IMR-90 (cell line): Measurements from ENCODE around the gene ATRN. TPM values are rescaled to one million over a fixed set of nuclear protein-coding genes. Genes with fewer than 3 reads are reported as not detected.

Experiments used
- ATAC-seq: fragments of 200-7000 bp; cut with Tn5 transposase; 2 replicates; pipeline ENCODE4 v1.9.1; 2020; ENCODE audit warnings: low read depth, mild to moderate bottlenecking, moderate library complexity
- BruUV-seq: library from RNA; stranded (reverse); fragments of 400-500 nt; replicated peaks from 2 replicates; lab custom pipeline; 2021; lab: Mats Ljungman, UMichigan
- CTCF ChIA-PET: fragments of 300-600 bp; formaldehyde crosslinking; extraction: SDS; loops from one replicate; lab custom pipeline; 2021; ENCODE audit warnings: antibody characterized with exemption; lab: Yijun Ruan, JAX
- POLR2A ChIA-PET: fragments of 300-600 bp; sonication (Branson Sonifier 250); formaldehyde crosslinking; loops from one replicate; lab custom pipeline; 2022; ENCODE audit warnings: antibody characterized with exemption; ENCODE audit not compliant: unreplicated experiment; lab: Charles Lee
- DNase-seq: peaks from one replicate; pipeline ENCODE4 v3.0.0; 2013
- H2AFZ ChIP-seq: replicated peaks from 2 replicates; pipeline ENCODE3; 2013; ENCODE audit warnings: low read length, mild to moderate bottlenecking; ENCODE audit not compliant: poor library complexity
- H2AK5ac ChIP-seq: 2 replicates; pipeline ENCODE4 v1.6.1; 2013; ENCODE audit warnings: low read depth, low read length, inconsistent platforms
- H2AK9ac ChIP-seq: replicated peaks from 2 replicates; pipeline ENCODE3; 2013; ENCODE audit warnings: mild to moderate bottlenecking, low read depth, low read length, moderate library complexity; ENCODE audit not compliant: poor library complexity
- H2BK120ac ChIP-seq: 2 replicates; pipeline ENCODE4 v1.6.1; 2013; ENCODE audit warnings: low read depth, low read length, inconsistent platforms
- H2BK15ac ChIP-seq: 3 replicates; pipeline ENCODE4 v1.6.1; 2013; ENCODE audit warnings: low read depth, low read length, inconsistent platforms
- H2BK20ac ChIP-seq: 2 replicates; pipeline ENCODE4 v1.6.1; 2013; ENCODE audit warnings: low read depth, mild to moderate bottlenecking, inconsistent platforms, low read length, moderate library complexity
- H2BK5ac ChIP-seq: 2 replicates; pipeline ENCODE4 v1.6.1; 2013; ENCODE audit warnings: mild to moderate bottlenecking, low read depth, low read length, inconsistent platforms; ENCODE audit not compliant: poor library complexity, severe bottlenecking
- H3K14ac ChIP-seq: replicated peaks from 2 replicates; pipeline ENCODE4 v1.6.1; 2013; ENCODE audit warnings: low read depth, low read length, inconsistent platforms
- H3K18ac ChIP-seq: 2 replicates; pipeline ENCODE4 v1.6.1; 2013; ENCODE audit warnings: low read depth, low read length, control low read depth
- H3K23ac ChIP-seq: 2 replicates; pipeline ENCODE4 v1.6.1; 2013; ENCODE audit warnings: low read depth, low read length, inconsistent platforms
- H3K27ac ChIP-seq: 2 replicates; pipeline ENCODE4 v1.5.1; 2013; ENCODE audit warnings: mild to moderate bottlenecking, control low read depth, low read length; ENCODE audit not compliant: insufficient read depth
- H3K27me3 ChIP-seq: 2 replicates; pipeline ENCODE4 v1.6.1; 2013; ENCODE audit warnings: low read length; ENCODE audit not compliant: control insufficient read depth, insufficient read depth
- H3K36me3 ChIP-seq: 2 replicates; pipeline ENCODE4 v1.6.1; 2013; ENCODE audit warnings: low read length, mixed read lengths; ENCODE audit not compliant: control insufficient read depth, insufficient read depth
- H3K4ac ChIP-seq: 2 replicates; pipeline ENCODE4 v1.6.1; 2013; ENCODE audit warnings: low read depth, low read length, inconsistent platforms
- H3K4me1 ChIP-seq: 2 replicates; pipeline ENCODE4 v1.6.1; 2013; ENCODE audit warnings: low read length, mixed read lengths; ENCODE audit not compliant: control insufficient read depth, insufficient read depth
- H3K4me2 ChIP-seq: 2 replicates; pipeline ENCODE4 v1.6.1; 2013; ENCODE audit warnings: low read depth, mild to moderate bottlenecking, control low read depth, low read length, moderate library complexity
- H3K4me3 ChIP-seq: 2 replicates; pipeline ENCODE4 v1.5.1; 2013; ENCODE audit warnings: low read depth, mild to moderate bottlenecking, control low read depth, low read length, moderate library complexity; ENCODE audit not compliant: insufficient read depth
- H3K56ac ChIP-seq: 2 replicates; pipeline ENCODE4 v1.6.1; 2013; ENCODE audit warnings: low read length, inconsistent platforms; ENCODE audit not compliant: insufficient read depth; ENCODE audit errors: extremely low read depth
- H3K79me1 ChIP-seq, 2 experiments: 2 replicates each; pipeline ENCODE4 v1.6.1; 2013; ENCODE audit warnings: low read length in 2 of 2, inconsistent platforms in 1 of 2, low read depth in 1 of 2
- H3K9ac ChIP-seq: 2 replicates; pipeline ENCODE4 v1.6.1; 2013; ENCODE audit warnings: low read depth, low read length, control low read depth
- H3K9me1 ChIP-seq: 2 replicates; pipeline ENCODE4 v1.6.1; 2013; ENCODE audit warnings: low read length, inconsistent platforms; ENCODE audit not compliant: insufficient read depth
- H3K9me3 ChIP-seq: 2 replicates; pipeline ENCODE4 v1.6.1; 2013; ENCODE audit warnings: low read length; ENCODE audit not compliant: control insufficient read depth, insufficient read depth
- H4K20me1 ChIP-seq: 2 replicates; pipeline ENCODE4 v1.6.1; 2013; ENCODE audit warnings: low read length, inconsistent platforms; ENCODE audit not compliant: insufficient read depth
- H4K5ac ChIP-seq: 2 replicates; pipeline ENCODE4 v1.6.1; 2013; ENCODE audit warnings: mild to moderate bottlenecking, low read depth, low read length, control low read depth
- H4K8ac ChIP-seq, 2 experiments: 2 replicates each; pipeline ENCODE4 v1.6.1; 2013; ENCODE audit warnings: low read depth in 2 of 2, low read length in 2 of 2, control low read depth in 1 of 2, inconsistent platforms in 1 of 2
- H4K91ac ChIP-seq: 2 replicates; pipeline ENCODE4 v1.6.1; 2013; ENCODE audit warnings: low read depth, low read length, inconsistent platforms; ENCODE audit not compliant: insufficient read depth
- BHLHE40 ChIP-seq: fragments of 150-350 bp; IDR thresholded peaks from 2 replicates; pipeline ENCODE4 v1.6.1; 2016; ENCODE audit warnings: mild to moderate bottlenecking, low read depth, low read length
- CHD1 ChIP-seq: IDR thresholded peaks from 2 replicates; pipeline ENCODE4 v1.6.1; 2012; ENCODE audit warnings: low read depth, low read length, improper control_type of control experiment
- MAFK ChIP-seq: IDR thresholded peaks from 2 replicates; pipeline ENCODE4 v1.6.1; 2012; ENCODE audit warnings: low read depth, low read length, improper control_type of control experiment
- MAZ ChIP-seq: IDR thresholded peaks from 2 replicates; pipeline ENCODE4 v1.6.1; 2012; ENCODE audit warnings: low read depth, mild to moderate bottlenecking, low read length, improper control_type of control experiment, moderate library complexity, borderline replicate concordance
- RAD21 ChIP-seq: IDR thresholded peaks from 2 replicates; pipeline ENCODE4 v1.6.1; 2012; ENCODE audit warnings: low read length, improper control_type of control experiment
- SMC3 ChIP-seq: fragments of 150-350 bp; IDR thresholded peaks from 2 replicates; pipeline ENCODE4 v1.6.1; 2016; ENCODE audit warnings: low read depth, mild to moderate bottlenecking, antibody characterized with exemption, low read length, moderate library complexity
- WGBS, 2 experiments: methylation state at CpG; one replicate each; pipeline versions ENCODE4 v1.1.5 to v1.1.7; 2013; ENCODE audit warnings: missing lambda C conversion rate in 2 of 2; ENCODE audit not compliant: insufficient read length in 1 of 2; ENCODE audit errors: extremely low coverage in 2 of 2; 5-methylcytosine and 5-hydroxymethylcytosine counted together
- dilution Hi-C: fragments of 300-500 bp; cut with HindIII; formaldehyde crosslinking; loops from one replicate; pipeline ENCODE4 v1.14.3; 2018; ENCODE audit warnings: low sequenced_read_pairs; ENCODE audit not compliant: unreplicated experiment
- in situ Hi-C: fragments of 300-500 bp; cut with MboI; formaldehyde crosslinking; loops from 3 replicates; pipeline ENCODE4 v1.14.3; 2019; ENCODE audit warnings: low sequenced_read_pairs, inconsistent platforms, mixed read lengths
- intact Hi-C: fragments of 100-400 bp; cut with micrococcal nuclease; formaldehyde crosslinking; loops from 2 replicates; pipeline ENCODE4 v1.10.0; 2022
- polyA plus RNA-seq, 3 experiments: library from polyadenylated mRNA; depleted of rRNA; stranded (reverse); fragments of >200 nt; gene quantifications; 2 replicates each; pipeline ENCODE4 v1.2.3, GENCODE V29; 2012; ENCODE audit warnings: low replicate concordance in 1 of 3
- total RNA-seq: library from RNA; depleted of rRNA; stranded (reverse); fragments of >200 nt; gene quantifications from 2 replicates; pipeline ENCODE4 v1.2.3, GENCODE V29; 2012
- TF ChIP-seq, protein P1 (sequence below): fragments of 150-350 bp; IDR thresholded peaks from 2 replicates; pipeline ENCODE4 v1.6.1; 2017; ENCODE audit warnings: mild to moderate bottlenecking, antibody characterized with exemption, low read length, low read depth

The ATRN gene
- total and polyA plus RNA-seq, 2 of the 4 experiments (the other 2 are of a cell fraction): 32.3 to 46.2 TPM

DNA sequence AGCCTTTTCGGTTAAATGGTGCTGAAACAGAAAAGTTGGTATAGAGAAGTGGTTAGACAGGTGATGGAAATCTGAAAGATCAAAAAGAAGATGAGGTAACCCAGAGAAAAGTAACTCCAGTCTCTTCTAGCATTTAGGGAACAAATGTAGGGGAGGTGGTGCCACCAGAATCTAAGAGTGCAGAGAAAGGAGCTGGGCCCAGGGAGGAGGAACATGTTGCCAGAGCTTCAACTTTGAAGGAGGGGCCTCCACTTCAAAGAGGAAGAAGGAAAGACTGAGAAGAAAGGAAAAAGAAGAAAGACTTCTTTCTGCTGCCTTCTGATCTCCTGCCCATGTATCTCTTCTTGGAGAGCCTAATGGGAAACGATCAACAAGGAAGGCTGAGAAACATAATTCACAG, 23.5 kb upstream of the ATRN start:
- H3K27me3 ChIP-seq: peaks cover 35% of the 10 kb centered on the region
- no peak overlapping the region for H3K27ac ChIP-seq
- no peak overlapping the region for H3K18ac ChIP-seq
- H2AFZ ChIP-seq: no peak overlapping the region
- intact Hi-C loops (no loop called here), in situ Hi-C loops (no loop called here), dilution Hi-C loops (no loop called here)
- H2BK120ac ChIP-seq: no peak overlapping the region
- no peaks in the 10 kb centered on the region for H3K79me1 ChIP-seq
- no peak overlapping the region for H4K91ac ChIP-seq
- H3K4me1 ChIP-seq: no peaks in the 10 kb centered on the region
- H2AK5ac ChIP-seq: no peak overlapping the region
- no TSS peak for BruUV-seq
- WGBS, 2 experiments: no CpG with 5 or more reads among the region's 2 CpGs
- no peak overlapping the region for H3K23ac ChIP-seq
- no peak overlapping the region for H3K9ac ChIP-seq
- H2BK15ac ChIP-seq: no peak overlapping the region
- no peak overlapping the region for H3K14ac ChIP-seq
- H3K36me3 ChIP-seq: no peaks in the 10 kb centered on the region
- H2BK20ac ChIP-seq: no peak overlapping the region
- H2AK9ac ChIP-seq: no peak overlapping the region
- no peak overlapping the region for H3K4me2 ChIP-seq
- H4K8ac ChIP-seq: no peak overlapping the region
- TF ChIP-seq RAD21: no peak
- no peak for TF ChIP-seq MAFK
- TF ChIP-seq SMC3: no peak
- TF ChIP-seq, protein P1, sequence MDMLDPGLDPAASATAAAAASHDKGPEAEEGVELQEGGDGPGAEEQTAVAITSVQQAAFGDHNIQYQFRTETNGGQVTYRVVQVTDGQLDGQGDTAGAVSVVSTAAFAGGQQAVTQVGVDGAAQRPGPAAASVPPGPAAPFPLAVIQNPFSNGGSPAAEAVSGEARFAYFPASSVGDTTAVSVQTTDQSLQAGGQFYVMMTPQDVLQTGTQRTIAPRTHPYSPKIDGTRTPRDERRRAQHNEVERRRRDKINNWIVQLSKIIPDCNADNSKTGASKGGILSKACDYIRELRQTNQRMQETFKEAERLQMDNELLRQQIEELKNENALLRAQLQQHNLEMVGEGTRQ: no peak
- TF ChIP-seq CHD1: no peak
- TF ChIP-seq BHLHE40: no peak
- no peak for TF ChIP-seq MAZ
- H3K56ac ChIP-seq: no peak overlapping the region
- no peaks in the 10 kb centered on the region for H3K9me3 ChIP-seq
- DNase-seq: no peak
- H3K4ac ChIP-seq: no peak overlapping the region
- no peak overlapping the region for H3K4me3 ChIP-seq
- ChIA-PET CTCF (no interaction called here), POLR2A (no interaction called here)
- no peaks in the 10 kb centered on the region for H4K20me1 ChIP-seq
- H2BK5ac ChIP-seq: no peak overlapping the region
- no peak overlapping the region for H4K5ac ChIP-seq
- no peaks in the 10 kb centered on the region for H3K9me1 ChIP-seq
- no peak for ATAC-seq
